HuH-7 (cell line): ENCODE data around the gene PHF20.
"Not testable (repeated sequence)": the region's sequence is repeated elsewhere in the genome, so short reads cannot be mapped to it uniquely, and the experiment has no call there.

Source experiments
- DNase-seq: peaks from one replicate; pipeline ENCODE4 v3.0.0; 2011; ENCODE audit warnings: low spot score

The PHF20 gene

GRCh38 chr20:35839904-35840303 lies 68.1 kb downstream of the PHF20 start:
- no peak for DNase-seq

GRCh38 chr20:35840421-35840820 lies 68.6 kb downstream of the PHF20 start:
- DNase-seq: no peak

- no peak for DNase-seq
Measured at GRCh38 chr20:35842361-35842760, 70.5 kb downstream of the PHF20 start.

- not testable (repeated sequence) for DNase-seq
Measured at GRCh38 chr20:35843894-35844293, 72.1 kb downstream of the PHF20 start.

GRCh38 chr20:35845561-35845960 lies 73.7 kb downstream of the PHF20 start:
- no peak for DNase-seq

GRCh38 chr20:35849706-35850105 lies 77.9 kb downstream of the PHF20 start:
- no peak for DNase-seq

GRCh38 chr20:35851659-35852058 lies 79.8 kb downstream of the PHF20 start:
- DNase-seq: not testable (repeated sequence)

- no peak for DNase-seq
Measured at GRCh38 chr20:35854713-35855348, 83.0 kb downstream of the PHF20 start.

GRCh38 chr20:35855641-35856040 lies 83.8 kb downstream of the PHF20 start:
- DNase-seq: not testable (repeated sequence)

GRCh38 chr20:35856866-35857265 lies 85.1 kb downstream of the PHF20 start:
- DNase-seq: no peak

GRCh38 chr20:35866418-35867202 lies 94.8 kb downstream of the PHF20 start:
- DNase-seq: no peak

GRCh38 chr20:35870541-35871258 lies 98.9 kb downstream of the PHF20 start:
- DNase-seq: no peak

- DNase-seq: no peak
Measured at GRCh38 chr20:35871259-35871771, 99.5 kb downstream of the PHF20 start.

GRCh38 chr20:35876033-35876320 lies 104.2 kb downstream of the PHF20 start:
- no peak for DNase-seq

GRCh38 chr20:35877611-35878010 lies 105.8 kb downstream of the PHF20 start:
- DNase-seq: no peak

- DNase-seq: no peak
Measured at GRCh38 chr20:35878113-35878625, 106.4 kb downstream of the PHF20 start.

- DNase-seq: no peak
Measured at GRCh38 chr20:35881676-35882075, 109.9 kb downstream of the PHF20 start.

- DNase-seq: not testable (repeated sequence)
Measured at GRCh38 chr20:35882427-35883161, 110.8 kb downstream of the PHF20 start.

- no peak for DNase-seq
Measured at GRCh38 chr20:35883336-35883777, 111.5 kb downstream of the PHF20 start.

- DNase-seq: peak; percentile 77
Measured at GRCh38 chr20:35883778-35884540, 112.1 kb downstream of the PHF20 start.

GRCh38 chr20:35884541-35884865 lies 112.7 kb downstream of the PHF20 start:
- no peak for DNase-seq
